Astrocyte of the hippocampus (primary cell): ENCODE measurements around the gene RPS15.
"Not testable (repeated sequence)": the region's sequence is repeated elsewhere in the genome, so short reads cannot be mapped to it uniquely, and the experiment has no call there.

Source experiments
- DNase-seq: peaks from one replicate; pipeline ENCODE4 v3.0.0; 2011; ENCODE audit warnings: low read depth, low spot score

RPS15 gene

DNA sequence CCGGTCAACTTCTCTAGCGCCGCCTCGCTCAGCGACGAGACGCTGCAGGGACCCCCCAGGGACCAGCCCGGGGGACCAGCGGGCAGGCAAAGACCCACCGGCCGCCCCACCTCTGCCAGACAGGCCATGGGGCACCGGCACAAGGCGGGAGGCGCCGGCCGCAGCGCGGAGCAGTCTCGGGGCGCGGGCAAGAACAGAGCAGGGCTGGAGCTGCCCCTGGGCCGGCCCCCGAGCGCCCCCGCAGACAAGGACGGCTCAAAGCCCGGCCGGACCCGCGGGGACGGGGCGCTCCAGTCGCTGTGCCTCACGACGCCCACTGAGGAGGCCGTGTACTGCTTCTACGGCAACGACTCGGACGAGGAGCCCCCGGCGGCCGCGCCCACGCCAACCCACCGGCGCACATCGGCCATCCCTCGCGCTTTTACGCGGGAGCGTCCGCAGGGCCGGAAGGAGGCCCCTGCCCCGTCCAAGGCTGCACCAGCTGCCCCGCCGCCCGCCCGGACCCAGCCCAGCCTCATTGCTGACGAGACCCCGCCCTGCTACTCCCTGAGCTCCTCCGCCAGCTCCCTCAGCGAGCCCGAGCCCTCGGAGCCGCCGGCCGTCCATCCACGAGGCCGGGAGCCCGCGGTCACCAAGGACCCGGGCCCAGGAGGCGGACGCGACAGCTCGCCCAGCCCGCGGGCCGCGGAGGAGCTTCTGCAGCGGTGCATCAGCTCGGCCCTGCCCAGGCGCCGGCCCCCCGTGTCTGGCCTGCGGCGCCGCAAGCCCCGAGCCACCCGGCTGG is 29.5 kb downstream of the RPS15 start:
- DNase-seq = no peak

DNA sequence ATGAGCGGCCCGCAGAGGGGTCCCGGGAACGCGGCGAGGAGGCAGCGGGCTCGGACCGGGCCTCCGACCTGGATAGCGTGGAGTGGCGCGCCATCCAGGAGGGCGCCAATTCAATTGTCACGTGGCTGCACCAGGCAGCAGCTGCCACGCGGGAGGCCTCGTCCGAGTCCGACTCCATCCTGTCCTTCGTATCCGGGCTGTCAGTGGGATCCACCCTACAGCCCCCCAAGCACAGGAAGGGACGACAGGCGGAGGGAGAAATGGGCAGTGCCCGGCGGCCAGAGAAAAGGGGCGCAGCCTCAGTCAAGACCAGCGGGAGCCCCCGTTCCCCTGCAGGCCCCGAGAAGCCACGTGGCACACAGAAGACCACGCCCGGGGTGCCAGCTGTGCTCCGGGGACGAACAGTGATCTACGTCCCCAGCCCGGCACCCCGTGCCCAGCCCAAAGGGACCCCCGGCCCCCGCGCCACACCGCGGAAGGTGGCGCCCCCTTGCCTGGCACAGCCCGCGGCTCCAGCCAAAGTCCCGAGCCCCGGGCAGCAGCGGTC is 30.2 kb downstream of the RPS15 start:
- no peak for DNase-seq

DNA sequence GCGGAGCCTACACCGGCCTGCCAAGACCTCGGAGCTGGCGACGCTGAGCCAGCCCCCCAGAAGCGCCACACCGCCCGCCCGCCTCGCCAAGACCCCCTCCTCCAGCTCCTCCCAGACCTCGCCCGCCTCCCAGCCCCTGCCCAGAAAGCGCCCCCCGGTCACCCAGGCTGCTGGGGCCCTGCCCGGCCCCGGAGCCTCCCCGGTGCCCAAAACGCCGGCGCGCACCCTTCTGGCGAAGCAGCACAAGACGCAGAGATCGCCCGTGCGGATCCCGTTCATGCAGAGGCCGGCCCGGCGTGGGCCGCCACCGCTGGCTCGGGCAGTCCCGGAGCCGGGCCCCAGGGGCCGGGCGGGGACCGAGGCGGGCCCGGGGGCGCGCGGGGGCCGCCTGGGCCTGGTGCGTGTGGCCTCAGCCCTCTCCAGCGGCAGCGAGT is 30.6 kb downstream of the RPS15 start:
- no peak for DNase-seq

DNA sequence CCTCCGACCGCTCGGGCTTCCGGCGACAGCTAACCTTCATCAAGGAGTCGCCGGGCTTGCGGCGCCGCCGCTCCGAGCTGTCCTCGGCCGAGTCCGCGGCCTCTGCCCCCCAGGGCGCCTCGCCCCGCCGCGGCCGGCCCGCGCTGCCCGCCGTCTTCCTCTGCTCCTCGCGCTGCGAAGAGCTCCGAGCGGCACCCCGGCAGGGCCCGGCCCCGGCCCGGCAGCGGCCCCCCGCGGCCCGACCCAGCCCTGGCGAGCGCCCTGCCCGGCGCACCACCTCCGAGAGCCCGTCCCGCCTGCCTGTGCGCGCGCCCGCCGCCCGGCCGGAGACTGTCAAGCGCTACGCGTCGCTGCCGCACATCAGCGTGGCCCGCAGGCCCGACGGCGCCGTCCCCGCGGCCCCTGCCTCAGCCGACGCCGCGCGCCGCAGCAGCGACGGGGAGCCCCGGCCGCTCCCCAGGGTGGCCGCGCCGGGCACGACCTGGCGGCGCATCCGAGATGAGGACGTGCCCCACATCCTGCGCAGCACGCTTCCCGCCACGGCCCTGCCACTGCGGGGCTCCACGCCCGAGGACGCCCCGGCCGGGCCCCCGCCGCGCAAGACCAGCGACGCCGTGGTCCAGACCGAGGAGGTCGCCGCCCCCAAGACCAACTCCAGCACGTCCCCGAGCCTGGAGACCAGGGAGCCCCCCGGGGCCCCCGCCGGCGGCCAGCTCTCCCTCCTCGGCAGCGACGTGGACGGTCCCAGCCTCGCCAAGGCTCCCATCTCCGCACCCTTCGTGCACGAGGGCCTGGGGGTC is 31.3 kb downstream of the RPS15 start:
- no peak for DNase-seq

DNA sequence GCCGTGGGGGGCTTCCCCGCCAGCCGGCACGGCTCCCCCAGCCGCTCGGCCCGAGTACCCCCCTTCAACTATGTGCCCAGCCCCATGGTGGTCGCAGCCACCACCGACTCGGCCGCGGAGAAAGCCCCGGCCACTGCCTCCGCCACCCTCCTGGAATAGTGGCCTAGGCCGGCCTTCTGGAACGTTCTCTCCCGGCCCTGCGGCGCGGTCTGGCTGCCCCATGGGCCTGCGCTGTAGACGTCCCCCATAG is 31.8 kb downstream of the RPS15 start:
- DNase-seq = no peak

DNA sequence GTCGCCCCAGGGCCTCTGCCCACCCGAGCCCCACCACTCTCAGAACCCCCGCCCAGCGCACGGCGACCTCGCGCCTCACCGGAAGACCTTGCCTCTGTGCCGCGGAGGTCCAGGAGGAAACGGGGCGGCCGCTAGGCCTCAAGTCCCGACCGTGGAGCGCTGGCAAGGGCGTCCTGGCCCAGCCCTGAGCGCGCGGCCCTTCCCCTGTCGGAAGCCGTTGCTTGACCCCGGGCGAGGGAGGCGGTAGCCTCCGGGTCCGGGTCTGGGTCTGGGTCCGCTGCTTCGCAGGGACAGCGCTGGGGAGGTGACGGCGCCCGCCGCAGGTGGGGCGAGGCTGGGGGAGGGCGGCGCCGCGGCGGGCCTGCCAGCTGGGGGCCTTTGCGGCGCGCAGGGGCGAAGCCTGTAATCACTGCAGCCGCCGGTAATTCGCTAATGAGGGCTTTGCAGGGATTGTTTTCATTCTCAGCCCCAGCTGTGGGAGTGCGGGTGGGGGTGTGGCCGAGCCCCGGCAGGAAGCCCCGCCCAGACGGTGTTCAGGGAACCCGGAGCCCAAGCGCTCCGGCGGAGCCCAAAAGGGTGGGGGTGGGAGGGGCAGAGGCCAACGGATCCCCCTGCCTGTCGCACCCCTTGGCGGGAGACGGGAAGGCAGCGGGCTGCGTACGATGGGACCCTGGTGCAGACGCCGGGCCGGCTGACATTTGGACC is 32.3 kb downstream of the RPS15 start:
- DNase-seq = peak; percentile 57

DNA sequence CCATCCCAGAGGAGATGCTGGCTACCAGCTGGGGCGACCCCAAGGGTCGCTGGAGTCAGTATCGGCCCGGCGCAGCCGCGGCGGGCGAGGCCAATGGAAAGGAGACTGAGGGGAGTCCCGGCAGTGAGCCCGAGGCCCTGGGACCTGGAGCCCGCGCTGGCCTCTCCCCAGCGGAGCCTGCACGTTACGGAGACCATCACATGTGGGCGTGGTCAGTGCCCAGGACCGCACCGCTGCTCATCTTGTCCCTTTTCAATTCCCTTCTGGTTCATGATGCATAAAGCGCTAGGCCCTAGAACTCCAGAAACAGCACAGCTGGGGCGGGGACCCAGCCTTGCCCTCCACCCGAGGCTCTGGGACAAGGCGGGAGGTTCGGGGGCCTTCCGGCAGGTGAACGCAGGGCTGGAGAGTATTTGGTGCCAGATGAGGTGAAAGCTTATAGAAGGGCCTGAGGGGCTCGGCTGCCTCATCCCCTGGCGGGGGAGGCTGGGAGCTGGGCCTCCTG is 32.9 kb downstream of the RPS15 start:
- DNase-seq = no peak

DNA sequence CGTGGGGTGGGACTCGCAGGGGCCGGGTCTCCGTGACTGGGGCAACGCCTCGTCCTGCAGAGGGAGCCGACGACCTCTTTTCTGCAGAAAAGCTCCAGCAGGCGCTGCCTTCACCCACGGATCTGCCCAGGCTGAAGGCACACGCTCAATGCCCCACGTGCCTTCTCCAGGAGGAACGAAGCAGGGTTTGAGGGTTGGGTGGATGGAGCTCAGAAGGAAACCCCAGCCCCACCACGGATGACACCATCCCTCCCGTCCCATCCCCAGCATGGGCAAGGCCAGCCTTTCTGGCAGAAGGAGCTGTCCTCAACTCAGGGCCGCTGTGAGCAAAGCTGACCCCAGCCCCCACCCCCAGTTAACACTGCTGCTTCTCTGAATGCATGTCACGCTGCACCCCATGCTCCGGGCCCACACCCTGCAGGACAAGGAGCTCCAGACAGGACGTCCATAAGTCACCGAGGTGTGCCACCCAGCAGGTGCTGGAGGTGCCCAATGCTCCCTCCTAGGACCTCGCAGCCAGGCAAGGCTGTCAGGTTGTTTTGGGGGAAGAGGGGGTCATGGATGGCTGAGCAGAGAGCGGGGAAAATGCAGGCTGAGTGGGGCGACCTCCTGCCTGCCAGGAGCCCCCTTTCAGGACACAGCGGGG is 33.4 kb downstream of the RPS15 start:
- no peak for DNase-seq

DNA sequence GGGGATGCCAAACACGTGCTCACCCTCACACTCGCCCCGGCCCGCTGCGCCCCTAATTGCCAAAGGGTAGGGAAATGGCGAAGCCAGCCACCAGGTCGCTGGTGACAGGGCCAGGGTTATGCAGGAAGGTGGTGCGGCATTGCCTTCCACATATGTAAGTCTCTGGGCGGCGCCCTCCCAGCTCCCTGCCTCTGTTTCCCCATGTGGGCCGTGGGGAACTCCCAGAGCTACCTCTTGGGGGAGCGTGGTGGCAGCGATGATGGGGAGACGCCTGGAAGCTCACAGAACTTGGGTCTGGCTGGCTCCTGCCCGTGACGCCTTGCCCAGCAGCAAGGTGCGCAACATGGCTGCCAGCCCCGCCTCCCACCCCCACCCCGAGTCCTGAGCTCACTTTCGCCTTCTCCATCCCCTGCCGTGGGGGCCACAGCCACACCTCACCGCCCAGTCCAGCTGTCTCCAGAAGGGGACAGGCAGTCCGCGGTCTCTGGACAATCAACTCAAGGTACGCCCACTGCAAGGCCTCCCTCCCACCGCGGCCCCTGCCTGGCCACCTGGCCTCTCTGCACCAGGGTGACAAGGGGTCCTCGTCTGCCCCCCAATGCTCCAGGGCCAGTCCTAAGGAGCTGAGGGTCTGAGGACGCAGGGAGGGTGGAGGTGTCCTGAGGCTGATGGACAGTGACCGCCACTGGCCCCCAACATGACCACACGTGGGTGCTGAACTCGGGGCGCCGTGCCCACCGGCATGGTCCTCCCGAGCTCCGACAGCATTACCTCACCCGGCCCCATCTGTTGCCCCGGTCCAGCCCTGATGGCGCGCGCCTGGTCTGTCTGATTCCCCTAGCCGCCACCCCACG is 34.3 kb downstream of the RPS15 start:
- no peak for DNase-seq

DNA sequence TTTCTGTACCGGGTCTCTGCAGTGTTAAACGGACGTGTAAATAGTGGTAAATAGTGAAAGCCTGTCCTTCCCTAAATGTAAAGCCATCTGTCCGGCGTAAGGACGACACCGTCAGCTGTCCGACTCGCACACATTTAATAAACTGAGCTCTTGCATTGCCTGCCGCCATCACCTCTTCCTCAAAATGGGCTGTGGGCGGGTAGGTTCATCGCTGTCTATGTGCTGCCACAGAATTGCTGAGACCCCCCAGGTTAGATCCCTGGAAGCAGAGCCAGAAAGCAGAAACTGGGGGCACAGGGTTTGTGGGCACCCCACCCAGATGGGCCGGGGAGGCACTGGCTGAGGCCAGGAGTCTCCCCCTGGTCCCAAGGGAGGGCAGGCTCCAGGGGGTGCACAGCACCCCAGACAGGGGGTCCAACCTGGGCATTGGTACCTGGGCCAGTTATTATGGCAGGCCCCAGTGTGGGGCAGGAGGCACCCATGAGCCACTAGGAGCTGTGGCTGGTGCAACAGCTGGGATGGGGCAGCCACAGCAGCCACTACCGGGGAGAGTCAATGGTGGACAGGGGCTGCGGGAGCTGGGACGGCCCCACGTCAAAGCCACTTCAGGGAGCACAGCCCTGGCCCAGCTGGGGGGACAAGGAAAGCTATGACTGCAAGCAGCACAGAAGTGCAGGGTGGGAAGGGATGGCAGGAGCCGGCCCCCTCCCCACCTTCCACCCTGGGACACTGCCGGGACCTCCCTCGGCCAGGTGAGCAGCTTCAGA is 35.1 kb downstream of the RPS15 start:
- no peak for DNase-seq

DNA sequence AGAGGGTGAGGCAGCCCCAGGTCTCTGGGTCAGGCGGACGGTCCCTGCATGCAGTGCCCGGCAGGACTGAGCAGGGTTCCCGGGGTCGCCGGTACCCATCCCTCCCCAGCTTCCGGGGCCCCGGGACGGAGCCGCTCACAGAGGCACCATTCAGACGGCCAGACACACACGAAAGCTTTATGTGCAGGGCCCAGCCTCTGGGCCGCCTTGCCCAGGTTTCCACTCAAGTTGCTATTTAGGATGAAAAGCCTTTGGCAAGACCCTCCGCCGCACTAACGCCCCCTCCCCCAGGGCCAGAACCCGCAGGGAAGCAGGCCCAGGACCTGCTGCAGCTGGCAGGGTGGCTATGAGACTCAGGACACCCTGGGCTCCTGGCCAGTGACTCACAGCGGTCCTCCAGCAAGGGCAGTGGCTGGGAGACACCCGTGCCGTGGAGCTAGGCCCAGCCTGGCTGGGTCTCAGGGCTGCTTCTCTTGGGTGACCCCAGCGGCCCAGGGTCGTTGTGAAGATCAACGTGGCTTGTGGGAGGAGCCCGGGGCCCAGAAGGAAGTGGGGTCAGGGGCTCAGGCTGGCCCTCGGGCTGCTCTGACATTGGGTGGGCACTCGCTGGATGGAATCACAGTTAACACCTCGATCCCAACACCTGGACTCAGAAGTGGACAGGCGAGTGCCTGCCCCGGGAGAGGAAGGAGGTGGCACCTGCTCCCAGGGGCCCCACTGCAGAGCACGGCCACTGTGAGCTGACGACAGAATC is 36.0 kb downstream of the RPS15 start:
- peak; percentile 78 for DNase-seq

DNA sequence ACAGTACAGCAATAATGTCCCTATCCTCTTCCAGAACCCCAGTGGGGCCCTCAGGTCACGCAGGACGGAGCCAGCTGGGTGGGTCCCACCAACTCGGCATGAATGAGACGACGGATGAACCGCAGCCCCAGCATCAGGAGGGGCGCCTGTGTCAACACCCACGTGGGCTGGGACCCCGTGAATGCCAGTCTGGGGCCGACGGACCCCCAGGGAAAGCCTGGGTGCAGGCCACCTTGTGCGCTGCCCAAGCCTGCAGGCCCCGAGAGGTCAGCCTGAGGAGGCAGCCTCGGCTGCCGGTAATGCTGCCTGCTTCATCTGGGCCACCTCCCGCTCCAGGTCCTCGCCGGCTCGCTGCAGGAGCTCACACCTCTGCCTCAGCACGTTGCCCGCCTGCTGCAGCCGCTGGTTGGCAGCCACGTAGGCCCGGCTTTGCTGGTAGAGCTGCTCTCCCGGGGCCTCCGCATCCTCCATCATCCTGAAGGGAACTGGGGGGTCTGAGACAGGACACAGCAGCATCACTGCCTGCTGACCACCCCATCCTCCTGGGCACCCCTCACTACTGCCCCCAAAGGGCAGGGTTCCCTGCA is 36.7 kb downstream of the RPS15 start:
- DNase-seq = no peak

DNA sequence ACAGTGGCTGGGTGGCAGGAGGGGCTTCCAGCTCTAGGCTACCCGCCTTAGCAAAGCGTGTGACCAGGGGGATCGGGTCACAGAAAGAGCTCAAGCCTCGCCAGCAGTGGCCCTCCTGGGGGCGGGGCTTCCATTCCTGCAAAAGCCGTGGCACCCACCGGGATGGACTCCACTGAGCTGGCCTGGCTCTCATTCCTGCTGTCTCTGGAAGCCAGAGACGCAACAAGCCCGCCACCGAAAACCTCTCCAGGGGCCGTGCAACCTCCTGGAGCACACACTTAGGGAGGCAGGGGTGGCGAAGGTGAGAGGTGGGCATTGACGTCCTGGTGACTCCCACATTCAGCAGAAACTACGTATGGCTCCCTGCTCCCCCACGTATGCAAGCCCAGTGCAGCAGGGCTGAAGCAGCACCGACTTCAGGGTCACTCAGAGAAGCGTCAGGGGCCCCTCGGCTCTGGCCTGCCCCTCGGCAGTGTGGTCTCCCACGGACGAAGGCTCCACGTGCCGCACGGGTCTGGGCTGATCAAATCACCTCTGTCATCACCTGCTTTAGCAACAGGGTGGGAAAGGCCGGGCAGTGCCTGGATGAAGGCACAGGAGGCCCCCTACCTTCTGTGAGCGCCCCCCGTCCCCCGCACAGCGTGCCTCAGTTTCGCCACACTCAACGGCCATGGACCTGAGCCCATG is 37.7 kb downstream of the RPS15 start:
- DNase-seq = no peak

DNA sequence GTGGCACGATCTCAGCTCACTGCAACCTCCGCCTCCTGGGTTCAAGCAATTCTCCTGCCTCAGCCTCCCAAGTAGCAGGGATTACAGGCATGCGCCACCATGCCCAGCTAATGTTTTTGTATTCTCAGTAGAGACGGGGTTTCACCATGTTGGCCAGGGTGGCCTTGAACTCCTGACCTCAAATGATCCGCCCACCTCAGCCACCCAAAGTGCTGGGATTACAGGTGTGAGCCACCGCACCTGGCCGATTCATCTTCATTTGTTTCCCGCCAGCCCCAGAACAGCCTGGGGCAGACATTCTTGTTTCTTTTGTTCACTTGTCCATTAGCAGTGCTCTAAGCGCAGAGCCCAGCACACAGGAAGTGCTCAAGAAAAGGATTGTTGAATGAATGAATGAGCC is 38.9 kb downstream of the RPS15 start:
- not testable (repeated sequence) for DNase-seq

DNA sequence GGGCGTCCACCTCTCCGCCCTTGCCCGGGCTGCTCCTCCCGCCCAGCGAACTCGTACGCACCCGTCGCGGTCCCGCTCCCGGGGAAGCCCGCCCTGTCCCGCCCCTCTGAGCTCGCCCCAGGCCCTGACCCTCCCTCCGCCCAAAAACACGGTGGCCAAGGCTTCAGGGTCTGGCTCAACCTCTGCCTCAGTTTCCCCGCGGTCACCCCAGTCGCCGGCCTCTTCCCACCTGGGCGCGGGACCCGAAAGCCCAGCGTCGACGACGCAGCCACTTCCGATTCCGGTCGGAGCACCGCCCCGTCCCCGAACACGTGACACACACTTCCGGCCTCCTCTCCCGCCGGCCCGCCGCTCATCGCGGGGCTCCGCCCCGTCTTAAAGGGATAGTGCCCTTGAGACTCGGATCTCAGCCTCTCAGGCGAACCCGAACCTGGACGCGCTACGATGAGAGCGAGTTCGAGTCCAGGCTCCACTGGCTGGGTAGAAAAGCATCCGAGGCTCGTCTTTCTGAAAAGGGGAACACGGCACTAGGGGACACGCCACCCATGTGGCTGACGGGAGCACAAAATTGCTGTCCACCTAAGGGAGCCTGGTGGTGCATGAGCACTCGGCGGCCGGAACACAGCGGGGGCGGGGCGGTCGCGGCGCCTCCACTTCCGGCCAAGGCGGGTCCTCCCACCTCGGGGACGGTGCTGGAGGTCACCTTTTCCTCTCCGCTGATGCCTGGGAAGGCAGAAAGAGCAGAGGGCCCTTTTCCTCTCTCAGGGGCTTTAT is 40.9 kb downstream of the RPS15 start, which contains the start of gene C19orf25:
Gene C19orf25, minus strand, starts transcription at position 282 of the 774 bp plus-strand sequence. CDS start 312 bp downstream, outside the sequence.
- peak; percentile 98 for DNase-seq

DNA sequence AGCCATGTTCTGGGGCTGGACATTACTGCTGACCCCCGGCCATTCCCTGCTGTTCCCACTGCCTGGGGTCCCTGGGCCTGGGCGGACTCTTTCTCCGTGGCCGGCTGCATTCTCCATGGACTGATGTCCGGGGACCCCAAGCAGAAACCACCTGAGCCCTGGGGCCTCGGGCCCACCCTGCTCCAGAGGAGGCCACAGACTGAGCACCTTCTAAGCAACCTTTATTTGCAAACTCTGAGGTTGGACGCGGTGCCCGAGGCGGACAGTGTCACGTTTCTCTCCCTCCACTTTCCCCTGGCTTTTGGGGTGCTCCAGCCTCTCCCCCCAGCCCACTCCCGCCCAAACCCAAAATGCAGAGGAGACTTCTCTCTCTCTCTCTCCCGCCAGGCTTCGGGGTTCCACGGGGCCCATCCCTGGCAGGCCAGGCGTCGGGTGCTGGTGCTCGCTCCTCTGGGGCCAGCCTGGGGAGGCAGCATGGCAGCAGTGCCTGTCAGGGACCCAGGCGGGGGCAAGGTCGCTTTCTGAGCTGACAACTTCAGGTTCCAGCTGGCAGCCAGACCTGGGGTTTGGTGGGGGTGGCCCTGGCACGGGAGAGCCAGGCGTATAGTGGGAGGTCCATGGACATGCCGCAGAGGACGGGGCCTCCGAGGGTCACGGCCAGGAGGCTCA is 43.2 kb downstream of the RPS15 start:
- no peak for DNase-seq

DNA sequence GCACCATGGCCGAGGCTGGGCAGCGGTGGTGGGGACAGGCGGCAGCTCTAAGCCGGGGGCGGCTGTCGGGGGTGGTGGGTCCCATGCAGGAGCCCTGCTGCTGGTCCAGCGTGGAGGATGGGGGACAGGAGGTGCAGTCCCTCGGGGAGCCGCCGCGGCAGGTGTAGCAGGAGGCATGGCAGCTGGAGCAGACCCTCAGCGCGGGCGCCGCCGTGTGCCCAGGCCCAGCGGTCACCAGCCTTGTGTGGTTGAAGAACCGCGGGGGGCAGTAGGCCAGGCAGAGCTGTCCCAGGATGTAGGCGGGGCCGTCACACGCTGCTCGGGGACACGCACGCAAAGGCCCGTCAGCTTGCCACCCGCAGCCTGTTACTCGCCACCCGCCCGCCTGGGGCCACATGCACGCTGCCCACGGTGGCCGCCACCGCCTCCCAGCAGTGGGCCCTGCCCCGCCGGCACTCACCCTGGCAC is 43.7 kb downstream of the RPS15 start:
- no peak for DNase-seq
